Stimulated activated CD8-positive, alpha-beta memory T cell treated with anti-CD3 and anti-CD28 coated beads, Interleukin-12 subunit alpha, Interleukin-12 subunit beta, amount 100 ng/mL, for 24 hours (primary cell): ENCODE results near the gene TMEM170B.

Source experiments
- DNase-seq: peaks from one replicate; pipeline ENCODE4 v3.0.0-alpha.2; 2020; ENCODE audit errors: extremely low read depth

TMEM170B gene, protein sequence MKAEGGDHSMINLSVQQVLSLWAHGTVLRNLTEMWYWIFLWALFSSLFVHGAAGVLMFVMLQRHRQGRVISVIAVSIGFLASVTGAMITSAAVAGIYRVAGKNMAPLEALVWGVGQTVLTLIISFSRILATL

GRCh38 chr6:11537229-11538051, at the start of gene TMEM170B:
TSS of gene TMEM170B (plus strand) at chr6:11537749. CDS start at chr6:11538278, 529 bp downstream.
- DNase-seq = peak; percentile 86

DNA sequence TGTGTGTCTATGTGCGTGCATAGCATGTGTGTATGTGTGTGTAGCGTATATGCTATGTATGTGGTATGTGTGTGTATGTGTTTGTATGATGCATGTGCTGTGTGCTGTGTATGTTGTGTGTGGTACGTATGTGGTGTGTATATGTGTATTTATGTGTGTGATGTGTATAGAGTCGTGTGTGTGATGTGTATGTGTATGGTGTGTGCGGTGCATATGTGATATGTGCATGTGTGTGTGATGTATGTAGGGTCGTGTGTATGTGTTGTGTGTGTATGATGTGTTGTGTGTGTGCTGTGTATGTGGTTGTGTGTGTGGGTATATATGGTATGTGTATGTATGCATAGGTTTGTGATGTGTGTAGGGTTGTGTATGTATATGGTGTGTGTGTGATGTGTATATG, 46.6 kb upstream of the TMEM170B start:
- no peak for DNase-seq

- no peak for DNase-seq
Observed at GRCh38 chr6:11491596-11492463, 45.7 kb upstream of the TMEM170B start.

GRCh38 chr6:11492464-11493290, 44.9 kb upstream of the TMEM170B start:
- DNase-seq = no peak

- no peak for DNase-seq
Observed at GRCh38 chr6:11493974-11494373, 43.6 kb upstream of the TMEM170B start.

GRCh38 chr6:11494786-11495564, 42.6 kb upstream of the TMEM170B start:
- DNase-seq = no peak

- no peak for DNase-seq
Observed at GRCh38 chr6:11495565-11496145, 41.9 kb upstream of the TMEM170B start.

GRCh38 chr6:11496152-11497060, 41.1 kb upstream of the TMEM170B start:
- DNase-seq = peak; percentile 17

GRCh38 chr6:11497107-11497506, 40.4 kb upstream of the TMEM170B start:
- DNase-seq = no peak

- no peak for DNase-seq
Observed at GRCh38 chr6:11497881-11498280, 39.7 kb upstream of the TMEM170B start.

DNA sequence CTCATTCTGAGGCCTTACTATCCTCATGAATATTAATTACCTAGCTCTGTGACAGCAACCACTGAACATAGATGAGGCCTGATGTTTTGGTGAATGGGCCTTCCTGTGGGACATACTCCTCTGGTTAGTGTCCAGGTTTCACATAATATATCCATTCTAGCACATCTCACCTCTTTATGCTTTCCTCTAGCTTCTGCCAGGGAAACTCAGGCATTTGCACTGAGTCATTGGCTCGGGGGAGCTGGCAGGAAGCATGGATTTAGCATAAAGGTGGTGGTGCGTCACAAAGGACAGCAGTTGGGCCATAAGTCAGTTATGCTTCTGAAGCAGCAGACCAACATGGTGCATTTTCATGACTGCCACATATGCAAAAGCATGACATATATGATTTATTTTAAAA, 37.5 kb upstream of the TMEM170B start:
- DNase-seq = no peak

DNA sequence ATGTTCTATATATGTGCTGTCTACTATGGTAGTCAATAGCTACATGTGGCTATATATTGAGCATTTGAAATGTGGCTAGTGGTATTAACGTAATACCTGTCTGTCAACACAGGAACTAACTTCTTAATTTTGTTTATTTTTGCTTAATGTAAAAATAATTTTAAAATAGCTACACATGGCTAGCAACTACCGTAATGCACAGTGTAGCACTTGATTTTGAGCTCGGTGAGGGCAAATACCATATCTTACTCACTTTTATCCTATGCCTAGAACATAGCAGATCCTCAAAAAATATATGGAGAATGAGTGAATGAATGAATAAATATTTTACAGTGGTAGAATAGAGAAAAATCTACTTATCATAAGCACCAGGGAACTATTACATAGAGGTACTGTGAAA, 28.1 kb upstream of the TMEM170B start:
- DNase-seq = no peak

DNA sequence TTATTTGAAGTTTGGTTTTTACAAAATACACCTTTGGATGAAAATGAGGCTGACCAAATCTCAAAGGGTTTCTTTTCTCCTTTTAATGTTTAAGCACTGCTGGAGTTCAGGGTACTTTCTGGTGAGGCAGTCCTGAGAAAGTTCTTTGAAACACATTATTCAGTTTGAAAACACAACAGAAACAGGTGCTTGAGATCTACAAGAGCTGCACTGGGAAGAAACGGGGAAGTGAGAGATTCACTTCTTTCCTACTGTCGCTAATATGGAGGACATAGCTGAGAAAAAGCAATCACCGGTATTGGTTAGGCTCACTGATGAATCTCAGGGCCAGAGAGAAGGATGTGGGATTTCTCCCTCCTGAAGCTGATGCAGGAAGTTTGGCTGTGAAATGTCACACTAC, 22.9 kb upstream of the TMEM170B start:
- DNase-seq = no peak

- no peak for DNase-seq
Observed at GRCh38 chr6:11515763-11516162, 21.8 kb upstream of the TMEM170B start.

DNA sequence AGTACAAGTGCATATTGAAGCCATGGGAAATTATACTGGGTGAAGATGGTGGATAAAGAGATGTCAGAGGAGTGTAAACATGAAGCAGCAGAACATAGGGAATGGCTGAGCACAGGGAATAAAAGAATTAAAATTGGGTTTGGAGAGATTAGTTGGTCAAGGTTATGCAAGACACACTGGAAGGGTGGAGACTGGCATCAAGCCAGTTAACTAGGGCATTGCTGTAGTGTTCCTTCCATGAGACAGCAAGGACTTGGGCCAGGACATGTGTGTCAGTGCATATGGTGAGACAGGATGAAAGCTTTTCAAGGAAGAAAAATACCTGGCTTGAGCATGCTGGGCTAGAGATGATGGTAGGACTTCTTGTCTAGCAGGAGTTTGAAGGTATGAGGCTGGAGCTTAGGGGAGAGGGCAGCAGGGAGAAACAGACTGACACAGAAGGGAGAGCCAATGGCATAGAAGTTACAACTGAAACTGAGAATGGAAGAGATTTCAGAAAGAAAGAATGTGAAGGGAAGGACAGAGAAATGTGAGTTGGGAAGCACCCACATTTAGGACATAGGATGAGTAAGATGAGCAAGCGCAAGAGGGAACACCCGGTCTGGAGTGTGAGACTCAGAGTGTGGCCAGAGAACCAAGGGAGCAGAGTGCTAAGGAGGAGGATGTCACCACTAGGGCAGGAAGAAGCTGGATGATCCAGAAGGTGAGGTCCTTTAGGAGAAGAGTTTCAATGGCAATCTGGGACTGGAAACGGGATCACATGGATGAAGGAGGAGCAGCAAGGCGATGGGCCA, 14.5 kb upstream of the TMEM170B start:
- DNase-seq = no peak

DNA sequence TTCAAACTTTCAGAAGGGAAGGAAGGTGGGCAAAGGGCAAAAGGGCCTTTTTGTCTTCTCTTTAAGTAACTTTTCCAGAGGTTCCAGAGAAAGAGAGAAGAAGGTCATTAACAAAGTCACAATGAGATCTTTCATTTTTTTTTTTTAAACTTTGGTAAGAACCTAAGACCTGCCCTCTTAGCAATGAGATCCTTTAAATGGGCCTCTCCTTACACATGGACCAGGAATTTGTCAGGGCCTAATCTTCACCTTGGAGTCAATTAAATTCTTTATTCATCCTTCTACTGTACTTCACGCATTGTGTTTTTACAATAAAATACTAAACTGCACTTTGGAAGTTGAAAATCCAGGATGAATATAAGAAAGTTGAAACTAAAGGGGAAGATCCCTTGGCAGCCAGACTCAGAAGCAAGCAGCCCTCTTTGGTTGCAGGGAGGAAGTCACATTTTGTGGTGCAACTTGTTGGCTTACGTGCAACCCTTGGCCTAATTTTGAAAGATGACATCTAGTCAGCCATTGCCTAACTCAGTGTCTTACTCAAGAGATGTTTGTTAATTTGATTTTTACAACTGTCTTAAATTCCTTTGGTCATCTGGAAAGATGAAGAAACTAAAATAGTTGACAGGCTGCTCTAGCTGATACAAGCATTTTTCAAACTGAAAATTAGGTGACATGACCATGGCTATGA, 11.9 kb upstream of the TMEM170B start:
- DNase-seq = no peak

DNA sequence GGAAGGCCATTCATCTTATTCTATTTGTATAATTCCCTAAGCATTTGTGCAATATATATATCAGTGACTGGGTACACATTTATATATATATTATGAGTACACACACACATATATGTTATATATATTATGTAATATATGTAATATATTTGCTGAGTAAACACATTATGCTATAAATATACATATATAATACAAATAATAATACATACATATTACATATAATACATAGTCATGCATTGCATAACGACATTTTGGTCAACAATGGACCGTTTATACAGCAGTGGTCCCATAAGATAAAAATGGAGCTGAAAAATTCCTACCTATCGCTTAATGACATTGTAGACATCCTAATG, 11.4 kb upstream of the TMEM170B start:
- no peak for DNase-seq

GRCh38 chr6:11527274-11527870, 10.2 kb upstream of the TMEM170B start:
- no peak for DNase-seq
